ENCODE measurements around the gene TCF12.

TCF12 gene

GRCh38 chr15:56918046-56918938 lies at the start of gene TCF12:
TCF12 (plus strand) TSS chr15:56918644; CDS start chr15:56919914, 1,270 bp downstream.
- peak; percentile 85 for DNase-seq (ENCODE audit: low spot score)

- DNase-seq (ENCODE audit: low spot score) = no peak
These were observed 48.9 kb upstream of the TCF12 start for GRCh38 chr15:56869573-56869972.

- DNase-seq (ENCODE audit: low spot score) = no peak
These were observed 47.3 kb upstream of the TCF12 start for GRCh38 chr15:56871185-56871584.

GRCh38 chr15:56871867-56872266 lies 46.6 kb upstream of the TCF12 start:
- DNase-seq (ENCODE audit: low spot score) = no peak

- no peak for DNase-seq (ENCODE audit: low spot score)
These were observed 41.0 kb upstream of the TCF12 start for GRCh38 chr15:56877255-56877970.

GRCh38 chr15:56879502-56879901 lies 38.9 kb upstream of the TCF12 start:
- no peak for DNase-seq (ENCODE audit: low spot score)

GRCh38 chr15:56883088-56883487 lies 35.4 kb upstream of the TCF12 start:
- no peak for DNase-seq (ENCODE audit: low spot score)

GRCh38 chr15:56886363-56886931 lies 32.0 kb upstream of the TCF12 start:
- DNase-seq (ENCODE audit: low spot score) = no peak

- DNase-seq (ENCODE audit: low spot score) = peak; percentile 80
These were observed 31.3 kb upstream of the TCF12 start for GRCh38 chr15:56886932-56887781.

- DNase-seq (ENCODE audit: low spot score) = no peak
These were observed 30.5 kb upstream of the TCF12 start for GRCh38 chr15:56887782-56888438.

- no peak for DNase-seq (ENCODE audit: low spot score)
These were observed 28.4 kb upstream of the TCF12 start for GRCh38 chr15:56890038-56890437.

GRCh38 chr15:56891852-56892440 lies 26.5 kb upstream of the TCF12 start:
- no peak for DNase-seq (ENCODE audit: low spot score)

- DNase-seq (ENCODE audit: low spot score) = no peak
These were observed 25.6 kb upstream of the TCF12 start for GRCh38 chr15:56892659-56893363.

- DNase-seq (ENCODE audit: low spot score) = no peak
These were observed 25.1 kb upstream of the TCF12 start for GRCh38 chr15:56893364-56893678.

- no peak for DNase-seq (ENCODE audit: low spot score)
These were observed 23.8 kb upstream of the TCF12 start for GRCh38 chr15:56894601-56895000.

- no peak for DNase-seq (ENCODE audit: low spot score)
These were observed 16.5 kb upstream of the TCF12 start for GRCh38 chr15:56901931-56902330.

- no peak for DNase-seq (ENCODE audit: low spot score)
These were observed 11.7 kb upstream of the TCF12 start for GRCh38 chr15:56906766-56907165.

GRCh38 chr15:56910801-56911200 lies 7.6 kb upstream of the TCF12 start:
- DNase-seq (ENCODE audit: low spot score) = no peak

GRCh38 chr15:56913241-56913640 lies 5.2 kb upstream of the TCF12 start:
- no peak for DNase-seq (ENCODE audit: low spot score)

GRCh38 chr15:56913670-56914069 lies 4.8 kb upstream of the TCF12 start:
- DNase-seq (ENCODE audit: low spot score) = no peak

- no peak for DNase-seq (ENCODE audit: low spot score)
These were observed 2.6 kb upstream of the TCF12 start for GRCh38 chr15:56915888-56916287.
